Effector memory CD4-positive, alpha-beta T cell (primary cell): ENCODE measurements around the gene ZNF774.
A peak's percentile ranks its signal among the peaks of the same experiment; 100 is the strongest.

ENCODE experiments used
- DNase-seq, 3 donors: peaks; one replicate each; pipeline ENCODE4 v3.0.0-alpha.2; 2020
- H3K27ac ChIP-seq: 2 replicates; pipeline ENCODE4 v1.7.0; 2013; ENCODE audit warnings: mild to moderate bottlenecking, low read length, moderate library complexity; ENCODE audit not compliant: insufficient read depth, poor library complexity, severe bottlenecking
- H3K27me3 ChIP-seq: replicated peaks from 2 replicates; pipeline ENCODE4 v1.7.0; 2013; ENCODE audit warnings: mild to moderate bottlenecking, low read length; ENCODE audit not compliant: insufficient read depth, control insufficient read depth, poor library complexity, severe bottlenecking
- H3K36me3 ChIP-seq: 2 replicates; pipeline ENCODE4 v1.7.0; 2013; ENCODE audit warnings: mild to moderate bottlenecking, low read length, moderate library complexity; ENCODE audit not compliant: control insufficient read depth, insufficient read depth
- H3K4me1 ChIP-seq: 2 replicates; pipeline ENCODE4 v1.7.0; 2013; ENCODE audit warnings: low read length, mild to moderate bottlenecking; ENCODE audit not compliant: control insufficient read depth, insufficient read depth, poor library complexity, severe bottlenecking
- H3K4me3 ChIP-seq: 2 replicates; pipeline ENCODE4 v1.7.0; 2013; ENCODE audit warnings: low read length, low read depth, mild to moderate bottlenecking; ENCODE audit not compliant: insufficient read depth, poor library complexity, severe bottlenecking
- H3K9me3 ChIP-seq: 2 replicates; pipeline ENCODE4 v1.7.0; 2013; ENCODE audit warnings: mild to moderate bottlenecking, low read length, moderate library complexity; ENCODE audit not compliant: control insufficient read depth

The ZNF774 gene

GRCh38 chr15:90358124-90359033 lies 6.3 kb downstream of the ZNF774 start:
- H3K4me3 ChIP-seq = no peak overlapping the region
- no peaks in the 10 kb centered on the region for H3K36me3 ChIP-seq
- no peaks in the 10 kb centered on the region for H3K9me3 ChIP-seq
- no peak overlapping the region for H3K27ac ChIP-seq
- DNase-seq = no peak
- H3K4me1 ChIP-seq = no peaks in the 10 kb centered on the region
- H3K27me3 ChIP-seq = no peaks in the 10 kb centered on the region

- Histone ChIP-seq H3K9me3 (no peaks in the 10 kb centered on the region), H3K27ac (no peak overlapping the region), H3K27me3 (no peaks in the 10 kb centered on the region), H3K36me3 (no peaks in the 10 kb centered on the region), H3K4me1 (no peaks in the 10 kb centered on the region), H3K4me3 (no peak overlapping the region)
- DNase-seq = no peak
These were observed 8.7 kb downstream of the ZNF774 start for GRCh38 chr15:90360746-90361145.

GRCh38 chr15:90362936-90363212 lies 10.8 kb downstream of the ZNF774 start:
- no peak overlapping the region for H3K4me3 ChIP-seq
- no peaks in the 10 kb centered on the region for H3K9me3 ChIP-seq
- no peaks in the 10 kb centered on the region for H3K4me1 ChIP-seq
- no peak overlapping the region for H3K27ac ChIP-seq
- H3K27me3 ChIP-seq = no peaks in the 10 kb centered on the region
- no peak for DNase-seq
- H3K36me3 ChIP-seq = no peaks in the 10 kb centered on the region

GRCh38 chr15:90364251-90364650 lies 12.2 kb downstream of the ZNF774 start:
- Histone ChIP-seq H3K36me3 (no peaks in the 10 kb centered on the region), H3K9me3 (no peaks in the 10 kb centered on the region), H3K4me1 (no peaks in the 10 kb centered on the region), H3K27ac (no peak overlapping the region), H3K4me3 (no peak overlapping the region), H3K27me3 (no peaks in the 10 kb centered on the region)
- no peak for DNase-seq

GRCh38 chr15:90365414-90366055 lies 13.5 kb downstream of the ZNF774 start:
- H3K4me1 ChIP-seq = no peaks in the 10 kb centered on the region
- no peaks in the 10 kb centered on the region for H3K9me3 ChIP-seq
- no peaks in the 10 kb centered on the region for H3K36me3 ChIP-seq
- no peak overlapping the region for H3K27ac ChIP-seq
- no peak overlapping the region for H3K4me3 ChIP-seq
- H3K27me3 ChIP-seq = no peaks in the 10 kb centered on the region
- no peak for DNase-seq

GRCh38 chr15:90367576-90367975 lies 15.5 kb downstream of the ZNF774 start:
- H3K27me3 ChIP-seq = no peaks in the 10 kb centered on the region
- H3K36me3 ChIP-seq = no peaks in the 10 kb centered on the region
- no peak overlapping the region for H3K27ac ChIP-seq
- DNase-seq = no peak
- no peaks in the 10 kb centered on the region for H3K4me1 ChIP-seq
- no peak overlapping the region for H3K4me3 ChIP-seq
- no peaks in the 10 kb centered on the region for H3K9me3 ChIP-seq

GRCh38 chr15:90375071-90375470 lies 23.0 kb downstream of the ZNF774 start:
- peaks cover 5% of the 10 kb centered on the region for H3K9me3 ChIP-seq

GRCh38 chr15:90376789-90377188 lies 24.7 kb downstream of the ZNF774 start:
- peaks cover 30% of the 10 kb centered on the region for H3K4me1 ChIP-seq
- peak; percentile 63 to 64 (median 64) for DNase-seq
- peak overlapping the region; percentile 17 for H3K27ac ChIP-seq
- no peaks in the 10 kb centered on the region for H3K27me3 ChIP-seq
- peak overlapping the region; percentile 4 for H3K4me3 ChIP-seq
- no peaks in the 10 kb centered on the region for H3K36me3 ChIP-seq
- peaks cover 5% of the 10 kb centered on the region for H3K9me3 ChIP-seq

More at GRCh38 chr15:90375071-90375470, 23.0 kb downstream of the ZNF774 start:
- peaks cover 30% of the 10 kb centered on the region for H3K4me1 ChIP-seq
- DNase-seq = no peak
- H3K27ac ChIP-seq = no peak overlapping the region
- H3K4me3 ChIP-seq = no peak overlapping the region
- H3K27me3 ChIP-seq = no peaks in the 10 kb centered on the region
- H3K36me3 ChIP-seq = no peaks in the 10 kb centered on the region

GRCh38 chr15:90379263-90379662 lies 27.2 kb downstream of the ZNF774 start:
- peaks cover 30% of the 10 kb centered on the region for H3K4me1 ChIP-seq
- H3K4me3 ChIP-seq = no peak overlapping the region
- no peaks in the 10 kb centered on the region for H3K36me3 ChIP-seq
- no peak overlapping the region for H3K27ac ChIP-seq
- DNase-seq = no peak
- no peaks in the 10 kb centered on the region for H3K27me3 ChIP-seq
- H3K9me3 ChIP-seq = peaks cover 5% of the 10 kb centered on the region

- peaks cover 21% of the 10 kb centered on the region for H3K4me1 ChIP-seq
- H3K36me3 ChIP-seq = no peaks in the 10 kb centered on the region
- H3K27me3 ChIP-seq = no peaks in the 10 kb centered on the region
- peaks cover 5% of the 10 kb centered on the region for H3K9me3 ChIP-seq
- no peak overlapping the region for H3K4me3 ChIP-seq
- no peak for DNase-seq
- no peak overlapping the region for H3K27ac ChIP-seq
These were observed 29.4 kb downstream of the ZNF774 start for GRCh38 chr15:90381515-90381914.
